Ishikawa (cell line): ENCODE measurements around the gene HGS.
A peak's percentile ranks its signal among the peaks of the same experiment; 100 is the strongest.

Experiments
- CEBPB ChIP-seq: IDR thresholded peaks from 2 replicates; pipeline ENCODE4 v1.6.1; 2012
- CREB1 ChIP-seq: IDR thresholded peaks from 2 replicates; pipeline ENCODE4 v1.6.1; 2012; ENCODE audit warnings: low read depth
- EGR1 ChIP-seq: IDR thresholded peaks from 2 replicates; pipeline ENCODE4 v1.6.1; 2012
- EP300 ChIP-seq: IDR thresholded peaks from 2 replicates; pipeline ENCODE4 v1.6.1; 2012; ENCODE audit warnings: borderline replicate concordance
- FOXM1 ChIP-seq: IDR thresholded peaks from 2 replicates; pipeline ENCODE4 v1.6.1; 2012; ENCODE audit warnings: low read depth, borderline replicate concordance
- NFIC ChIP-seq: IDR thresholded peaks from 2 replicates; pipeline ENCODE4 v1.6.1; 2012
- RAD21 ChIP-seq: IDR thresholded peaks from 2 replicates; pipeline ENCODE4 v1.6.1; 2012; ENCODE audit warnings: low read depth
- TAF1 ChIP-seq: IDR thresholded peaks from 2 replicates; pipeline ENCODE4 v1.6.1; 2012; ENCODE audit warnings: low read depth, mild to moderate bottlenecking
- TCF12 ChIP-seq: IDR thresholded peaks from 2 replicates; pipeline ENCODE4 v1.6.1; 2012; ENCODE audit warnings: low read depth
- TEAD4 ChIP-seq: IDR thresholded peaks from 2 replicates; pipeline ENCODE4 v1.6.1; 2012
- YY1 ChIP-seq: IDR thresholded peaks from 2 replicates; pipeline ENCODE4 v1.6.1; 2012; ENCODE audit warnings: low read depth
- ZBTB7A ChIP-seq: IDR thresholded peaks from 2 replicates; pipeline ENCODE4 v1.6.1; 2012; ENCODE audit warnings: low read depth
- TF ChIP-seq, protein P1 (sequence below): IDR thresholded peaks from 2 replicates; pipeline ENCODE4 v1.6.1; 2012; ENCODE audit warnings: low read depth, mild to moderate bottlenecking
- TF ChIP-seq, protein P2 (sequence below): IDR thresholded peaks from 2 replicates; pipeline ENCODE4 v1.6.1; 2012
- TF ChIP-seq, protein P3 (sequence below): IDR thresholded peaks from 2 replicates; pipeline ENCODE4 v1.6.1; 2012

Gene HGS

DNA sequence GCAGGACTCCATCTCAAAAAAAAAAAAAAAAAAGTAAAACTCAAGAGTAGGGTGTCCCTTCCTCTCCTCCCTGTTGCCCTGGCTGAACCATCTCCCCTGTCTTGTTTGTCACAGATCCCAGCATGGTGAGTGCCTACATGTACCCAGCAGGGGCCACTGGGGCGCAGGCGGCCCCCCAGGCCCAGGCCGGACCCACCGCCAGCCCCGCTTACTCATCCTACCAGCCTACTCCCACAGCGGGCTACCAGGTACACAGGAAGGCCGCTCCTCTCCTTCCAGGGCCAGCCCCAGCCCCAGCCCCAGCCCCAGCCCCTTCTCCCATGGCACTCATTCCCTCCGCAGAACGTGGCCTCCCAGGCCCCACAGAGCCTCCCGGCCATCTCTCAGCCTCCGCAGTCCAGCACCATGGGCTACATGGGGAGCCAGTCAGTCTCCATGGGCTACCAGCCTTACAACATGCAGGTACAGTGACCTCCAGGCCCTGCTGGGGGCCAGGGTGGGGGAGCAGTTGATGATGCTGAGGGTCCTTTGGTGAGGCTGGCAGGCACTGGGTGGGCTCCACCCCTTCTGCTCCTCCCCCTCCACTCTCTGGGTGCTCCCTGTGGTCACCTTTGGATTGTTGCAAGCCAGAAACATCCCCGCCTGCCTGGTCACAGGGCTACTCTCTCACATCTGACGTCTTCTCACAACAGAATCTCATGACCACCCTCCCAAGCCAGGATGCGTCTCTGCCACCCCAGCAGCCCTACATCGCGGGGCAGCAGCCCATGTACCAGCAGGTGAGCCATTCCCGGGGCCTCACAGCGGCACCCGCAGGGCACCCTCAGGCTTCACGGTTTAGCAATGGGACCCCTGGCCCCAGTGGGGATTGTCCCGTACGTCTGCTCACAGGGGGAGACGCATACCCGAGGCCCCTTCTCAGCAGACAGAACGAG lies 16.8 kb downstream of the HGS start:
- TF ChIP-seq EP300 (no peak), FOXM1 (no peak), YY1 (no peak), CREB1 (no peak), TAF1 (no peak), ZBTB7A (no peak), NFIC (no peak)
- TF ChIP-seq, protein P1, sequence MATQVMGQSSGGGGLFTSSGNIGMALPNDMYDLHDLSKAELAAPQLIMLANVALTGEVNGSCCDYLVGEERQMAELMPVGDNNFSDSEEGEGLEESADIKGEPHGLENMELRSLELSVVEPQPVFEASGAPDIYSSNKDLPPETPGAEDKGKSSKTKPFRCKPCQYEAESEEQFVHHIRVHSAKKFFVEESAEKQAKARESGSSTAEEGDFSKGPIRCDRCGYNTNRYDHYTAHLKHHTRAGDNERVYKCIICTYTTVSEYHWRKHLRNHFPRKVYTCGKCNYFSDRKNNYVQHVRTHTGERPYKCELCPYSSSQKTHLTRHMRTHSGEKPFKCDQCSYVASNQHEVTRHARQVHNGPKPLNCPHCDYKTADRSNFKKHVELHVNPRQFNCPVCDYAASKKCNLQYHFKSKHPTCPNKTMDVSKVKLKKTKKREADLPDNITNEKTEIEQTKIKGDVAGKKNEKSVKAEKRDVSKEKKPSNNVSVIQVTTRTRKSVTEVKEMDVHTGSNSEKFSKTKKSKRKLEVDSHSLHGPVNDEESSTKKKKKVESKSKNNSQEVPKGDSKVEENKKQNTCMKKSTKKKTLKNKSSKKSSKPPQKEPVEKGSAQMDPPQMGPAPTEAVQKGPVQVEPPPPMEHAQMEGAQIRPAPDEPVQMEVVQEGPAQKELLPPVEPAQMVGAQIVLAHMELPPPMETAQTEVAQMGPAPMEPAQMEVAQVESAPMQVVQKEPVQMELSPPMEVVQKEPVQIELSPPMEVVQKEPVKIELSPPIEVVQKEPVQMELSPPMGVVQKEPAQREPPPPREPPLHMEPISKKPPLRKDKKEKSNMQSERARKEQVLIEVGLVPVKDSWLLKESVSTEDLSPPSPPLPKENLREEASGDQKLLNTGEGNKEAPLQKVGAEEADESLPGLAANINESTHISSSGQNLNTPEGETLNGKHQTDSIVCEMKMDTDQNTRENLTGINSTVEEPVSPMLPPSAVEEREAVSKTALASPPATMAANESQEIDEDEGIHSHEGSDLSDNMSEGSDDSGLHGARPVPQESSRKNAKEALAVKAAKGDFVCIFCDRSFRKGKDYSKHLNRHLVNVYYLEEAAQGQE, result no peak

DNA sequence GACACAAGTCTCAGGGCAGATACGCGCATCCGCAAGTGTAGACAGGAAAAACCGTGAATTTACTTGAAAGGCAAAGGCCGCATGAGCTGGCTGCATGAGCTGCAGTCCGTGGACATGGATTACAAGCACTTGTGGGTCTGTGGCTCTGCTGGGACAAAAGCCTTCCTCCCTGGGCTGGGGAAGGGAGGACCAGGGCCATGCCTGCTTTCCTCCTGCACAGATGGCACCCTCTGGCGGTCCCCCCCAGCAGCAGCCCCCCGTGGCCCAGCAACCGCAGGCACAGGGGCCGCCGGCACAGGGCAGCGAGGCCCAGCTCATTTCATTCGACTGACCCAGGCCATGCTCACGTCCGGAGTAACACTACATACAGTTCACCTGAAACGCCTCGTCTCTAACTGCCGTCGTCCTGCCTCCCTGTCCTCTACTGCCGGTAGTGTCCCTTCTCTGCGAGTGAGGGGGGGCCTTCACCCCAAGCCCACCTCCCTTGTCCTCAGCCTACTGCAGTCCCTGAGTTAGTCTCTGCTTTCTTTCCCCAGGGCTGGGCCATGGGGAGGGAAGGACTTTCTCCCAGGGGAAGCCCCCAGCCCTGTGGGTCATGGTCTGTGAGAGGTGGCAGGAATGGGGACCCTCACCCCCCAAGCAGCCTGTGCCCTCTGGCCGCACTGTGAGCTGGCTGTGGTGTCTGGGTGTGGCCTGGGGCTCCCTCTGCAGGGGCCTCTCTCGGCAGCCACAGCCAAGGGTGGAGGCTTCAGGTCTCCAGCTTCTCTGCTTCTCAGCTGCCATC lies 17.7 kb downstream of the HGS start:
- TF ChIP-seq, protein P2, sequence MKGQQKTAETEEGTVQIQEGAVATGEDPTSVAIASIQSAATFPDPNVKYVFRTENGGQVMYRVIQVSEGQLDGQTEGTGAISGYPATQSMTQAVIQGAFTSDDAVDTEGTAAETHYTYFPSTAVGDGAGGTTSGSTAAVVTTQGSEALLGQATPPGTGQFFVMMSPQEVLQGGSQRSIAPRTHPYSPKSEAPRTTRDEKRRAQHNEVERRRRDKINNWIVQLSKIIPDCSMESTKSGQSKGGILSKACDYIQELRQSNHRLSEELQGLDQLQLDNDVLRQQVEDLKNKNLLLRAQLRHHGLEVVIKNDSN, result no peak
- TF ChIP-seq EP300 (no peak), CEBPB (no peak), NFIC (no peak), ZBTB7A (no peak), TCF12 (no peak), RAD21 (no peak)
- TF ChIP-seq, protein P3, sequence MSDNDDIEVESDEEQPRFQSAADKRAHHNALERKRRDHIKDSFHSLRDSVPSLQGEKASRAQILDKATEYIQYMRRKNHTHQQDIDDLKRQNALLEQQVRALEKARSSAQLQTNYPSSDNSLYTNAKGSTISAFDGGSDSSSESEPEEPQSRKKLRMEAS, result no peak

DNA sequence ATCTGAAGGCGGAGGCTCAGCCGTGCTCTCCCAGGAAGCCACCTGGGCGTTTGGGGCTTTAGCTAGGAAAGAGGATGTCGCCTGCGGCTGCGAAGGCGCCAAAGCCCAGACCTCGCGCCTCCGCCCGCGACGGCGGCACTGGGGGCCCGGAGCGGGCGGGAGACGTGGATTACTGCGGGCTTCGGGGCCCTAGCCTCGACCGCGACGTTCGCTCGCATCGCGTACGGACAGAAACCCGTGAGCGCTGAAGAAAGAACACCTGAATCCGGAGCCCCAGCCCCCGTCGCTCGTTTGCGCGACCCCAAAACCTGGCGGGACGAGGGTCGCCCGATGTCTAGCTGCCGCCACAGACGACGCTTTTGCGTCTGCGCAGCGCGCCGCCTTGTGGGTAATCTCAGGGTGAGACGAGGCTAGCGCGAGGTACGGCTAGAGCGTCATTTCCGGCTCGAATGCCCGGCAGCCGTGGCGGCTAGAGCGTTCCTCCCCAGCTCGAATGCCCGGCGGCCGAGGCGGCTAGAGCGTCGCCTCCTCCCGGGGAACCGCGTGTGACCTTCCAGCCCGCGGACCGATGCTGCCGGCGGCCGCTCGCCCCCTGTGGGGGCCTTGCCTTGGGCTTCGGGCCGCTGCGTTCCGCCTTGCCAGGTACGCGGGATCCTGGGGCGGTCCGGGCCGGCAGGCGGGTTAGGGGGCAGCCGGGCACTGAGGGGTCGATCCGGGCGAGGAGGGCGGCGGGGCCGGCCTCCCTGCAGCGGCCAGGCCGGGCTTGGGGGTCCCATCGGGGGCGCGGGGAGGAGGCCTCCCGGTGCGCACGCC lies 19.3 kb downstream of the HGS start, which contains the start of gene MRPL12:
TSS of gene MRPL12 (plus strand) at position 434 of the 813 bp plus-strand sequence. CDS start at position 569, 135 bp downstream.
- TF ChIP-seq RAD21 (no peak), CEBPB (no peak), CREB1 (peak; percentile 76), ZBTB7A (no peak), TEAD4 (peak; percentile 49), EGR1 (no peak), EP300 (no peak; the same call in 1 of the 2 replicates), TAF1 (peak; percentile 92), FOXM1 (no peak), YY1 (peak; percentile 64), NFIC (no peak), TCF12 (peak; percentile 66)
- TF ChIP-seq, protein P2, result 0 out of 2 replicates have a peak, but pooled peaks have one; percentile 22
- TF ChIP-seq, protein P3, result peak; percentile 92
- TF ChIP-seq, protein P1, result no peak

DNA sequence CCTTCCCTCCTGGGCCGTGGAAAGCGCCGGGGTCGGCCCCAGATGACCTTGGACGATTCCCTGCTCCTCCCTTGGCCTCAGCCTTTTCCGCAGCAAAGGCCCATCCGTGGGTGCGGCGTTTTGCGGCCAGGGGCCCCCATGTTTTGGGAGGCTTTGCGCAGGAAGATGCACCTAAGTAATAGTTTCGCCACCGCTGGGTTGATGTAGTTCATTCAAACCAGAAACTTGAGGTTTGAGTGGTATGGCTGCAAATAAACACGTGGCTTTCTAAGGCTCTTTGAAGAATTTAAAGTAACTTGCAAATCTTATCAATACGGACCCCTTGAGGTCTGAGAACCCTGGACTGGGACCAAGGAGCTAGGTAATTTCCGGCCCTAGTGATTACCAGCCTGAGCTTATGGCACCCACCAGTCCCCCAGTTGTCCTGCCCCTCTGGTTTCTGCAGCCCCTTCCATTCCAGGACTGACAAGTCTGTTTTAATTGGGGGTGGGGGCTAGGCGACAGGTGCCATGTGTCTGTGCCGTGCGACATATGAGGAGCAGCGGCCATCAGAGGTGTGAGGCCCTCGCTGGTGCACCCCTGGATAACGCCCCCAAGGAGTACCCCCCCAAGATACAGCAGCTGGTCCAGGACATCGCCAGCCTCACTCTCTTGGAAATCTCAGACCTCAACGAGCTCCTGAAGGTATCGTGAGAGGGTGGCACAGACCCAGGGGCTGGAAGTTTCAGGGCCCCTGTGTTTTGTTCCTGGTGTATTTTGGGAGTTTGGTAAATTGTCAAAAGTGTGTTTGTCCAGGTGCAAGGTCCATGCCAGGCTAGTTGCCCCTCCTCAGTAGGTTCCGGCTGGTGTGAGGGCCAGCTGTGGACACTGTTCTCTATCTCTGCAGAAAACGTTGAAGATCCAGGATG lies 20.2 kb downstream of the HGS start:
- TF ChIP-seq CEBPB (no peak), NFIC (no peak), ZBTB7A (no peak), YY1 (no peak), EP300 (no peak), FOXM1 (no peak), EGR1 (no peak)
- TF ChIP-seq, protein P2, result no peak
